ENCODE data around the gene ROS1.
"Not testable (repeated sequence)": the region's sequence is repeated elsewhere in the genome, so short reads cannot be mapped to it uniquely, and the experiment has no call there.

Gene ROS1

GRCh38 chr6:117387454-117387974, 38.2 kb downstream of the ROS1 start:
- CTCF ChIA-PET = no interaction called here
- Histone ChIP-seq H3K4me3 (ENCODE audit: control insufficient read depth in 1 of 7, extremely low read depth in 1 of 7, insufficient read depth in 4 of 7, low read depth in 2 of 7, low read length in 6 of 7) (no peak overlapping the region), H3K36me3 (ENCODE audit: control insufficient read depth in 4 of 4, insufficient read depth in 4 of 4, low read length in 3 of 4) (no peaks in the 10 kb centered on the region), H3K4me1 (ENCODE audit: control extremely low read depth in 1 of 4, control insufficient read depth in 4 of 4, insufficient read depth in 4 of 4, low read length in 3 of 4) (no peaks in the 10 kb centered on the region), H3K27ac (ENCODE audit: insufficient read depth in 1 of 2, low read depth in 1 of 2, low read length in 2 of 2, poor library complexity in 1 of 2, severe bottlenecking in 2 of 2) (no peak overlapping the region), H3K9me3 (ENCODE audit: control extremely low read depth in 1 of 5, control insufficient read depth in 4 of 5, insufficient read depth in 2 of 5, low read depth in 1 of 5, low read length in 4 of 5) (no peaks in the 10 kb centered on the region), H3K27me3 (replicated peaks in 2 of 5; ENCODE audit: control insufficient read depth in 4 of 5, insufficient read depth in 5 of 5, low read length in 4 of 5) (peaks cover 0 to 2% (median 0%) of the 10 kb centered on the region in 5 experiments)
- WGBS (ENCODE audit: insufficient coverage) = no CpG with 5 or more reads among the region's 1 CpG
- POLR2A ChIA-PET = no interaction called here
- DNase-seq = no peak

GRCh38 chr6:117384659-117385058, 41.1 kb downstream of the ROS1 start:
- DNase-seq = peak in 2 of 3 donors; percentile 9 to 23
- H3K4me1 ChIP-seq (ENCODE audit: control extremely low read depth in 1 of 4, control insufficient read depth in 4 of 4, insufficient read depth in 4 of 4, low read length in 3 of 4) = no peaks in the 10 kb centered on the region
- CTCF ChIA-PET = no interaction called here
- H3K9me3 ChIP-seq (ENCODE audit: control extremely low read depth in 1 of 5, control insufficient read depth in 4 of 5, insufficient read depth in 2 of 5, low read depth in 1 of 5, low read length in 4 of 5) = no peaks in the 10 kb centered on the region
- H3K4me3 ChIP-seq (ENCODE audit: control insufficient read depth in 1 of 7, extremely low read depth in 1 of 7, insufficient read depth in 4 of 7, low read depth in 2 of 7, low read length in 6 of 7) = no peak overlapping the region
- no peaks in the 10 kb centered on the region for H3K36me3 ChIP-seq (ENCODE audit: control insufficient read depth in 4 of 4, insufficient read depth in 4 of 4, low read length in 3 of 4)
- POLR2A ChIA-PET = no interaction called here
- H3K27me3 ChIP-seq (replicated peaks in 2 of 5; ENCODE audit: control insufficient read depth in 4 of 5, insufficient read depth in 5 of 5, low read length in 4 of 5) = no peaks in the 10 kb centered on the region
- WGBS (ENCODE audit: insufficient coverage) = 100% methylated on average over 2 of the region's 2 CpGs
- no peak overlapping the region for H3K27ac ChIP-seq (ENCODE audit: insufficient read depth in 1 of 2, low read depth in 1 of 2, low read length in 2 of 2, poor library complexity in 1 of 2, severe bottlenecking in 2 of 2)

GRCh38 chr6:117381749-117382148, 44.0 kb downstream of the ROS1 start:
- H3K4me3 ChIP-seq (ENCODE audit: control insufficient read depth in 1 of 7, extremely low read depth in 1 of 7, insufficient read depth in 4 of 7, low read depth in 2 of 7, low read length in 6 of 7) = no peak overlapping the region
- no peaks in the 10 kb centered on the region for H3K36me3 ChIP-seq (ENCODE audit: control insufficient read depth in 4 of 4, insufficient read depth in 4 of 4, low read length in 3 of 4)
- no peaks in the 10 kb centered on the region for H3K9me3 ChIP-seq (ENCODE audit: control extremely low read depth in 1 of 5, control insufficient read depth in 4 of 5, insufficient read depth in 2 of 5, low read depth in 1 of 5, low read length in 4 of 5)
- ChIA-PET CTCF (no interaction called here), POLR2A (no interaction called here)
- no peaks in the 10 kb centered on the region for H3K4me1 ChIP-seq (ENCODE audit: control extremely low read depth in 1 of 4, control insufficient read depth in 4 of 4, insufficient read depth in 4 of 4, low read length in 3 of 4)
- peak in 1 of 3 donors; percentile 9 for DNase-seq
- no CpG with 5 or more reads among the region's 2 CpGs for WGBS (ENCODE audit: insufficient coverage)
- H3K27me3 ChIP-seq (replicated peaks in 2 of 5; ENCODE audit: control insufficient read depth in 4 of 5, insufficient read depth in 5 of 5, low read length in 4 of 5) = no peaks in the 10 kb centered on the region
- H3K27ac ChIP-seq (ENCODE audit: insufficient read depth in 1 of 2, low read depth in 1 of 2, low read length in 2 of 2, poor library complexity in 1 of 2, severe bottlenecking in 2 of 2) = no peak overlapping the region

- 100% methylated on average over 2 of the region's 2 CpGs for WGBS (ENCODE audit: insufficient coverage)
- DNase-seq = no peak
- ChIA-PET CTCF (no interaction called here), POLR2A (no interaction called here)
- no peaks in the 10 kb centered on the region for H3K27me3 ChIP-seq (replicated peaks in 2 of 5; ENCODE audit: control insufficient read depth in 4 of 5, insufficient read depth in 5 of 5, low read length in 4 of 5)
- no peak overlapping the region for H3K27ac ChIP-seq (ENCODE audit: insufficient read depth in 1 of 2, low read depth in 1 of 2, low read length in 2 of 2, poor library complexity in 1 of 2, severe bottlenecking in 2 of 2)
- no peaks in the 10 kb centered on the region for H3K36me3 ChIP-seq (ENCODE audit: control insufficient read depth in 4 of 4, insufficient read depth in 4 of 4, low read length in 3 of 4)
- H3K9me3 ChIP-seq (ENCODE audit: control extremely low read depth in 1 of 5, control insufficient read depth in 4 of 5, insufficient read depth in 2 of 5, low read depth in 1 of 5, low read length in 4 of 5) = no peaks in the 10 kb centered on the region
- H3K4me3 ChIP-seq (ENCODE audit: control insufficient read depth in 1 of 7, extremely low read depth in 1 of 7, insufficient read depth in 4 of 7, low read depth in 2 of 7, low read length in 6 of 7) = no peak overlapping the region
- no peaks in the 10 kb centered on the region for H3K4me1 ChIP-seq (ENCODE audit: control extremely low read depth in 1 of 4, control insufficient read depth in 4 of 4, insufficient read depth in 4 of 4, low read length in 3 of 4)
These were observed 45.4 kb downstream of the ROS1 start for GRCh38 chr6:117380298-117380697.

- Histone ChIP-seq H3K9me3 (ENCODE audit: control extremely low read depth in 1 of 5, control insufficient read depth in 4 of 5, insufficient read depth in 2 of 5, low read depth in 1 of 5, low read length in 4 of 5) (peaks cover 0 to 2% (median 0%) of the 10 kb centered on the region in 5 experiments), H3K4me3 (ENCODE audit: control insufficient read depth in 1 of 7, extremely low read depth in 1 of 7, insufficient read depth in 4 of 7, low read depth in 2 of 7, low read length in 6 of 7) (no peak overlapping the region), H3K27me3 (replicated peaks in 2 of 5; ENCODE audit: control insufficient read depth in 4 of 5, insufficient read depth in 5 of 5, low read length in 4 of 5) (peaks cover 0 to 6% (median 0%) of the 10 kb centered on the region in 5 experiments), H3K36me3 (ENCODE audit: control insufficient read depth in 4 of 4, insufficient read depth in 4 of 4, low read length in 3 of 4) (no peaks in the 10 kb centered on the region), H3K4me1 (ENCODE audit: control extremely low read depth in 1 of 4, control insufficient read depth in 4 of 4, insufficient read depth in 4 of 4, low read length in 3 of 4) (no peaks in the 10 kb centered on the region), H3K27ac (ENCODE audit: insufficient read depth in 1 of 2, low read depth in 1 of 2, low read length in 2 of 2, poor library complexity in 1 of 2, severe bottlenecking in 2 of 2) (no peak overlapping the region)
- DNase-seq = no peak
- CTCF ChIA-PET = no interaction called here
- POLR2A ChIA-PET = no interaction called here
These were observed 50.3 kb downstream of the ROS1 start for GRCh38 chr6:117375446-117375845.

- ChIA-PET POLR2A (no interaction called here), CTCF (no interaction called here)
- no peaks in the 10 kb centered on the region for H3K4me1 ChIP-seq (ENCODE audit: control extremely low read depth in 1 of 4, control insufficient read depth in 4 of 4, insufficient read depth in 4 of 4, low read length in 3 of 4)
- H3K36me3 ChIP-seq (ENCODE audit: control insufficient read depth in 4 of 4, insufficient read depth in 4 of 4, low read length in 3 of 4) = no peaks in the 10 kb centered on the region
- WGBS (ENCODE audit: insufficient coverage) = 93% methylated on average over 33 of the region's 33 CpGs
- H3K9me3 ChIP-seq (ENCODE audit: control extremely low read depth in 1 of 5, control insufficient read depth in 4 of 5, insufficient read depth in 2 of 5, low read depth in 1 of 5, low read length in 4 of 5) = peaks cover 0 to 2% (median 0%) of the 10 kb centered on the region in 5 experiments
- H3K27me3 ChIP-seq (replicated peaks in 2 of 5; ENCODE audit: control insufficient read depth in 4 of 5, insufficient read depth in 5 of 5, low read length in 4 of 5) = peaks cover 0 to 6% (median 0%) of the 10 kb centered on the region in 5 experiments
- no peak overlapping the region for H3K27ac ChIP-seq (ENCODE audit: insufficient read depth in 1 of 2, low read depth in 1 of 2, low read length in 2 of 2, poor library complexity in 1 of 2, severe bottlenecking in 2 of 2)
- no peak for DNase-seq
- H3K4me3 ChIP-seq (ENCODE audit: control insufficient read depth in 1 of 7, extremely low read depth in 1 of 7, insufficient read depth in 4 of 7, low read depth in 2 of 7, low read length in 6 of 7) = no peak overlapping the region
These were observed 52.4 kb downstream of the ROS1 start for GRCh38 chr6:117373211-117373813.

- H3K36me3 ChIP-seq (ENCODE audit: control insufficient read depth in 4 of 4, insufficient read depth in 4 of 4, low read length in 3 of 4); H3K27ac ChIP-seq (ENCODE audit: insufficient read depth in 1 of 2, low read depth in 1 of 2, low read length in 2 of 2, poor library complexity in 1 of 2, severe bottlenecking in 2 of 2); CTCF ChIA-PET; H3K9me3 ChIP-seq (ENCODE audit: control extremely low read depth in 1 of 5, control insufficient read depth in 4 of 5, insufficient read depth in 2 of 5, low read depth in 1 of 5, low read length in 4 of 5); H3K4me3 ChIP-seq (ENCODE audit: control insufficient read depth in 1 of 7, extremely low read depth in 1 of 7, insufficient read depth in 4 of 7, low read depth in 2 of 7, low read length in 6 of 7); H3K27me3 ChIP-seq (replicated peaks in 2 of 5; ENCODE audit: control insufficient read depth in 4 of 5, insufficient read depth in 5 of 5, low read length in 4 of 5); H3K4me1 ChIP-seq (ENCODE audit: control extremely low read depth in 1 of 4, control insufficient read depth in 4 of 4, insufficient read depth in 4 of 4, low read length in 3 of 4); POLR2A ChIA-PET: not testable (repeated sequence)
- peak in 1 of 3 donors; percentile 1 for DNase-seq
- 60% methylated on average over 7 of the region's 8 CpGs for WGBS (ENCODE audit: insufficient coverage)
These were observed 53.5 kb downstream of the ROS1 start for GRCh38 chr6:117372289-117372688.

All from common myeloid progenitor, CD34-positive (primary cell).